Suprapubic skin (tissue), 4 donors: Measurements from ENCODE around the gene PLXNA2.

Source experiments
- EP300 ChIP-seq: sonication (generic); formaldehyde crosslinking; IDR thresholded peaks from one replicate; pipeline ENCODE4 v1.6.1; 2017; ENCODE audit warnings: antibody characterized with exemption
- POLR2A ChIP-seq, 2 donors: fragments of 450-650 bp; IDR thresholded peaks; one replicate each; pipeline ENCODE4 v1.6.1; 2017; ENCODE audit warnings: antibody characterized with exemption in 2 of 2, mild to moderate bottlenecking in 2 of 2, moderate library complexity in 2 of 2
- POLR2AphosphoS5 ChIP-seq, 3 donors: sonication (generic); formaldehyde crosslinking; IDR thresholded peaks; one replicate each; pipeline ENCODE4 v1.6.1; 2017; ENCODE audit warnings: antibody characterized with exemption in 3 of 3
- TF ChIP-seq, protein P1 (sequence below), 2 donors: fragments of 200-600 bp in 1 of 2; fragments of 450-650 bp in 1 of 2; sonication (generic) in 1 of 2; IDR thresholded peaks; one replicate each; pipeline ENCODE4 v1.5.1; 2016 to 2019; ENCODE audit warnings: antibody characterized with exemption in 2 of 2, mild to moderate bottlenecking in 1 of 2, moderate library complexity in 1 of 2

DNA sequence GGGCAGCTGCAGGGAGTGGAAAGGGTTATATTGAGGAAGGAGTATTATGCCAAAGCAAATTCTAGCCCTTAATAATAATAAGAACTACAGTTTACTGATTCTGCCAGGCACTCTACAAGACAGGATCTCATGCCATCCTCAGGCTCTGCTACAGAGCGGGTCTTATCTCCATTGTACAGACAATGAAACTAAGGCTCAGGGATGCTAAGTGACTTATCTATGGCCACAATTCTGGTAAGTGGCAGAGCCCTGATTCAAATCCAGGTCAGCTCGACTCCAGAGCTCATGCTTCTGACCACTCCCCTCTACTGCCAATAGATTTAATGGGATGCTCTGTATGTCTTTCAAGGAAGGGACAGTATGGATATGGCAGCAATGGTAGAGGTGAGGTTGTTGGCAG, 187.1 kb downstream of the PLXNA2 start:
- TF ChIP-seq, protein P1, sequence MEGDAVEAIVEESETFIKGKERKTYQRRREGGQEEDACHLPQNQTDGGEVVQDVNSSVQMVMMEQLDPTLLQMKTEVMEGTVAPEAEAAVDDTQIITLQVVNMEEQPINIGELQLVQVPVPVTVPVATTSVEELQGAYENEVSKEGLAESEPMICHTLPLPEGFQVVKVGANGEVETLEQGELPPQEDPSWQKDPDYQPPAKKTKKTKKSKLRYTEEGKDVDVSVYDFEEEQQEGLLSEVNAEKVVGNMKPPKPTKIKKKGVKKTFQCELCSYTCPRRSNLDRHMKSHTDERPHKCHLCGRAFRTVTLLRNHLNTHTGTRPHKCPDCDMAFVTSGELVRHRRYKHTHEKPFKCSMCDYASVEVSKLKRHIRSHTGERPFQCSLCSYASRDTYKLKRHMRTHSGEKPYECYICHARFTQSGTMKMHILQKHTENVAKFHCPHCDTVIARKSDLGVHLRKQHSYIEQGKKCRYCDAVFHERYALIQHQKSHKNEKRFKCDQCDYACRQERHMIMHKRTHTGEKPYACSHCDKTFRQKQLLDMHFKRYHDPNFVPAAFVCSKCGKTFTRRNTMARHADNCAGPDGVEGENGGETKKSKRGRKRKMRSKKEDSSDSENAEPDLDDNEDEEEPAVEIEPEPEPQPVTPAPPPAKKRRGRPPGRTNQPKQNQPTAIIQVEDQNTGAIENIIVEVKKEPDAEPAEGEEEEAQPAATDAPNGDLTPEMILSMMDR (IDR thresholded peaks at IDR 0.05), result no peak
- TF ChIP-seq EP300 (no peak), POLR2A (IDR thresholded peaks at IDR 0.05) (no peak), POLR2AphosphoS5 (IDR thresholded peaks at IDR 0.05) (no peak)
